ENCODE data around the gene MLYCD.

MLYCD gene

DNA sequence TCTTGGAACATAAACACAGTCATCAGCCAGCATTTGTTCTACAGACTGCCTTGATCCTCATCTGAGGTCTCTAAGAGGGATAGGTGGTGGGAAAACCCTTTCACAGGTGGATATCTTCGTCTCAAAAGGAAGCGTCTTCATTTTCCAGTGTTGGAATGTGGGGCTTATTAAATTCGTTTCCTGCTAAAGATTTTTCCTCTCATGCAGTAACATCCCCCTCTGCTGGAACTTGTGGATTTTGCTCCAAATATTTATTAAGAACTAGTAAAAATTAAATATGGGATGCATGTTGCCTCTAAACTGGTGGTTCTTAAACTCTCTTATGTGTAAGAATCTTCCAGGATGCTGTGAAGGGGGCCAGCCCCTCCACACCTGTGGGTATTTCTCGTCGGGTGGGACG is 20.1 kb upstream of the MLYCD start:
- H3K9ac ChIP-seq (ENCODE audit: low read length): no peak overlapping the region
- no peaks in the 10 kb centered on the region for H3K79me2 ChIP-seq (ENCODE audit: insufficient read depth, low read length)
- H3K4me2 ChIP-seq (ENCODE audit: low read length): no peak overlapping the region
- H3F3A ChIP-seq (ENCODE audit: insufficient read depth, low read length): no peaks in the 10 kb centered on the region
- no peak for TF ChIP-seq EZH2 (IDR thresholded peaks at IDR 0.05; ENCODE audit: borderline replicate concordance, low read length)
- TF ChIP-seq, protein P1, sequence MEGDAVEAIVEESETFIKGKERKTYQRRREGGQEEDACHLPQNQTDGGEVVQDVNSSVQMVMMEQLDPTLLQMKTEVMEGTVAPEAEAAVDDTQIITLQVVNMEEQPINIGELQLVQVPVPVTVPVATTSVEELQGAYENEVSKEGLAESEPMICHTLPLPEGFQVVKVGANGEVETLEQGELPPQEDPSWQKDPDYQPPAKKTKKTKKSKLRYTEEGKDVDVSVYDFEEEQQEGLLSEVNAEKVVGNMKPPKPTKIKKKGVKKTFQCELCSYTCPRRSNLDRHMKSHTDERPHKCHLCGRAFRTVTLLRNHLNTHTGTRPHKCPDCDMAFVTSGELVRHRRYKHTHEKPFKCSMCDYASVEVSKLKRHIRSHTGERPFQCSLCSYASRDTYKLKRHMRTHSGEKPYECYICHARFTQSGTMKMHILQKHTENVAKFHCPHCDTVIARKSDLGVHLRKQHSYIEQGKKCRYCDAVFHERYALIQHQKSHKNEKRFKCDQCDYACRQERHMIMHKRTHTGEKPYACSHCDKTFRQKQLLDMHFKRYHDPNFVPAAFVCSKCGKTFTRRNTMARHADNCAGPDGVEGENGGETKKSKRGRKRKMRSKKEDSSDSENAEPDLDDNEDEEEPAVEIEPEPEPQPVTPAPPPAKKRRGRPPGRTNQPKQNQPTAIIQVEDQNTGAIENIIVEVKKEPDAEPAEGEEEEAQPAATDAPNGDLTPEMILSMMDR (IDR thresholded peaks at IDR 0.05; ENCODE audit: low read length): peak; percentile 37; the same call in 1 of the 2 replicates
- H3K27ac ChIP-seq (ENCODE audit: low read depth, low read length, poor library complexity, severe bottlenecking): no peak overlapping the region
- H3K9me2 ChIP-seq (ENCODE audit: low read depth, low read length): no peaks in the 10 kb centered on the region
- H4K20me1 ChIP-seq (ENCODE audit: insufficient read depth, low read length): no peaks in the 10 kb centered on the region
- H3K27me3 ChIP-seq (ENCODE audit: insufficient read depth, low read length): no peaks in the 10 kb centered on the region
- H3K36me3 ChIP-seq (ENCODE audit: insufficient read depth, low read length): no peaks in the 10 kb centered on the region
- no peaks in the 10 kb centered on the region for H3K9me3 ChIP-seq (ENCODE audit: low read length)
- no peak overlapping the region for H2AFZ ChIP-seq (ENCODE audit: low read length)
- H3K4me3 ChIP-seq (ENCODE audit: low read depth, low read length, poor library complexity, severe bottlenecking): no peak overlapping the region
- no peaks in the 10 kb centered on the region for H3K4me1 ChIP-seq (ENCODE audit: insufficient read depth, low read length, severe bottlenecking)

DNA sequence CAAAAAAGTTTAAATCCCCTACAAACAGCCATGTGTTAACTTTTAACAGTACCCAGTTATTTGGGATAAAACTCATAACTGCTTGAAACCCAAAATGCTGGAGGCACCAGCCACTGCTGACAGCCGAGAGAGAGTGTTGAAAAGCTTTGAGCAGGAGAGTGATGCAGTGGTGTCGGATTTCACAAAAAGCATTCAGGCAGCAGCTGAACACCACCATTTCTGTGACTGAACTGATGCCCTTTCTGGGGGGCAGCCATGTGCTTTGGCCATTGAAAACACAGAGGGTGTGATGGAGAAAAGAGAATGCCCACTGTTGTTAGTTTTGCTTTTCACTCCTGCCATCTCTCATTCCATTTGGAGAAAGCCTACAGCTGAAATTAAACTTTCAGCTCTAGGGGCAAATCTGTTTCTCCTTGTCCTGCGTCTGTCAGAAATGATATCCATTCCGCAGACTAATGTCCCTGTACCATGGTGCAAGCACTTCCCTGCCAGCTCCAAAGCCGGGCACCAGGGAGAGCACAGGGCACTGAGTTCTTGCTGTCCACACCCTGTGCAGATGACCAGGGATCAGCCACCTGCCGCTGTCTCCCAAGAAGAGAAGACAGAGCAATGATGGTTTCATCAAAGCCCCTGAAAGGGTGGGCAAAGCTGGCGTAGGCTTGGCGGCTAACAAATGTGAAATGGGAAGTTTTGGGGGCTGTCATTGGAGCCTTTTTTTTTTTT is 16.6 kb upstream of the MLYCD start:
- no peak for TF ChIP-seq EZH2 (IDR thresholded peaks at IDR 0.05; ENCODE audit: borderline replicate concordance, low read length)
- TF ChIP-seq, protein P1 (IDR thresholded peaks at IDR 0.05; ENCODE audit: low read length): no peak
- H3K4me3 ChIP-seq (ENCODE audit: low read depth, low read length, poor library complexity, severe bottlenecking): no peak overlapping the region

DNA sequence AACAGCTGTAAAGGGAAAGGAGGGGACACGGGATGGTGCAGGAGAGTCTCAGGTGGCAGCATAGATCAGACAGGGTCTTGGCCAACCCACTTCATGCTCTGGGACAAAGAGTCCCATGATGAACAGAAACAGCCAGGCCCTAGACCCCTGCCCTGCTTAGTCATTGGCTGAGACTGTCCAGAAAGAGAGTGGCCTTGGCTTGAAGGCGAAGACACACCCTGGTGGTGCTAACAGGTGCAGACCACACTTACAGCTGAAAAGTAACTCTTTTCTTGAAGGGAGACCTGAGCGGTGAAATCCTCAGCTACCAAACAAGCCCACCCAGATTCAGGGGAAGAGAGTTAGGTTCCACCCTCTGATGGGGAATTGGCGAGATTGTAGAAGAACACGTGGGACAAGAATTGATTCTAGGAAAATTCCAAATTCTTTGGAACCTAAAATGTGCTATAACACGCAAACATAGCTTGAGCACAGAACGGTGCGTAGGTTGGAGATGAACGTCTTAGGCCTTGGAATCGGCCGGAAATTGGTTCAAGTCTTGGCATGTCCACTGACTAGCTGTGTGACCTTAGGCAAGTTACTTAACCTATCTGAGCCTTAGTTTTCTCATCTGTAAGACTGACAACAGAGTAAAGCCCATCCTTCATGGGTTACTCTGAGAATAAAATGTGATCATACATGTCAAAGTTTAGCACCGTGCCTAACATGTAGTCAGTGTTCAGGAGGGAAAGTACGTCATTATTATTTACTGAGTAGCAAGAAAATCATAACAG is 12.5 kb upstream of the MLYCD start:
- H3K9ac ChIP-seq (ENCODE audit: low read length): no peak overlapping the region
- H3K9me3 ChIP-seq (ENCODE audit: low read length): no peaks in the 10 kb centered on the region
- no peaks in the 10 kb centered on the region for H3F3A ChIP-seq (ENCODE audit: insufficient read depth, low read length)
- H3K27ac ChIP-seq (ENCODE audit: low read depth, low read length, poor library complexity, severe bottlenecking): no peak overlapping the region
- no peaks in the 10 kb centered on the region for H3K79me2 ChIP-seq (ENCODE audit: insufficient read depth, low read length)
- no peaks in the 10 kb centered on the region for H4K20me1 ChIP-seq (ENCODE audit: insufficient read depth, low read length)
- no peak overlapping the region for H3K4me3 ChIP-seq (ENCODE audit: low read depth, low read length, poor library complexity, severe bottlenecking)
- no peaks in the 10 kb centered on the region; the same call in 1 of the 2 replicates for H3K27me3 ChIP-seq (ENCODE audit: insufficient read depth, low read length)
- no peak overlapping the region for H2AFZ ChIP-seq (ENCODE audit: low read length)
- no peak for TF ChIP-seq EZH2 (IDR thresholded peaks at IDR 0.05; ENCODE audit: borderline replicate concordance, low read length)
- TF ChIP-seq, protein P1 (IDR thresholded peaks at IDR 0.05; ENCODE audit: low read length): no peak
- H3K9me2 ChIP-seq (ENCODE audit: low read depth, low read length): no peaks in the 10 kb centered on the region
- H3K4me2 ChIP-seq (ENCODE audit: low read length): no peak overlapping the region
- H3K4me1 ChIP-seq (ENCODE audit: insufficient read depth, low read length, severe bottlenecking): no peaks in the 10 kb centered on the region
- no peaks in the 10 kb centered on the region; the same call in 1 of the 2 replicates for H3K36me3 ChIP-seq (ENCODE audit: insufficient read depth, low read length)

More for the DNA sequence above, 16.6 kb upstream of the MLYCD start:
- Histone ChIP-seq H3K27ac (ENCODE audit: low read depth, low read length, poor library complexity, severe bottlenecking) (no peak overlapping the region), H4K20me1 (ENCODE audit: insufficient read depth, low read length) (no peaks in the 10 kb centered on the region), H3K36me3 (ENCODE audit: insufficient read depth, low read length) (no peaks in the 10 kb centered on the region), H3K4me2 (ENCODE audit: low read length) (no peak overlapping the region), H3K9ac (ENCODE audit: low read length) (no peak overlapping the region), H2AFZ (ENCODE audit: low read length) (no peak overlapping the region), H3K4me1 (ENCODE audit: insufficient read depth, low read length, severe bottlenecking) (no peaks in the 10 kb centered on the region), H3K27me3 (ENCODE audit: insufficient read depth, low read length) (no peaks in the 10 kb centered on the region), H3K79me2 (ENCODE audit: insufficient read depth, low read length) (no peaks in the 10 kb centered on the region), H3K9me3 (ENCODE audit: low read length) (no peaks in the 10 kb centered on the region), H3K9me2 (ENCODE audit: low read depth, low read length) (no peaks in the 10 kb centered on the region), H3F3A (ENCODE audit: insufficient read depth, low read length) (no peaks in the 10 kb centered on the region)
